BJ (cell line): ENCODE data around the gene LMCD1. TPM values are rescaled to one million over a fixed set of nuclear protein-coding genes. Genes with fewer than 3 reads are reported as not detected.
A peak's percentile ranks its signal among the peaks of the same experiment; 100 is the strongest.

ENCODE experiments used
- CTCF ChIA-PET: fragments of 350-600 bp; formaldehyde crosslinking; extraction: SDS; loops from one replicate; lab custom pipeline; 2021; ENCODE audit warnings: antibody characterized with exemption, inconsistent platforms; lab: Yijun Ruan, JAX
- POLR2A ChIA-PET: fragments of 300-600 bp; sonication (Branson Sonifier 250); formaldehyde crosslinking; extraction: SDS; loops from one replicate; lab custom pipeline; 2021; ENCODE audit warnings: antibody characterized with exemption; lab: Charles Lee
- DNase-seq: peaks from one replicate; pipeline ENCODE4 v3.0.0-alpha.2; 2011; ENCODE audit warnings: low read depth
- H3K27me3 ChIP-seq: 2 replicates; pipeline ENCODE4 v1.6.0; 2011; ENCODE audit warnings: low read length; ENCODE audit not compliant: control insufficient read depth, insufficient read depth
- H3K36me3 ChIP-seq: 2 replicates; pipeline ENCODE4 v1.5.1; 2011; ENCODE audit warnings: low read length; ENCODE audit not compliant: control insufficient read depth, insufficient read depth
- H3K4me3 ChIP-seq: 2 replicates; pipeline ENCODE4 v1.5.1; 2011; ENCODE audit warnings: low read depth, mild to moderate bottlenecking, control low read depth, low read length
- CTCF ChIP-seq: IDR thresholded peaks from 2 replicates; pipeline ENCODE4 v1.5.1; 2011; ENCODE audit warnings: low read depth, mild to moderate bottlenecking, control low read depth, inconsistent platforms, low read length, moderate library complexity; ENCODE audit not compliant: insufficient read depth
- polyA plus RNA-seq: library from polyadenylated mRNA; depleted of rRNA; stranded (reverse); fragments of >200 nt; gene quantifications from 2 replicates; pipeline ENCODE4 v1.2.3, GENCODE V29; 2011

Gene LMCD1
- polyA plus RNA-seq, 1 experiment, result 168 TPM

DNA sequence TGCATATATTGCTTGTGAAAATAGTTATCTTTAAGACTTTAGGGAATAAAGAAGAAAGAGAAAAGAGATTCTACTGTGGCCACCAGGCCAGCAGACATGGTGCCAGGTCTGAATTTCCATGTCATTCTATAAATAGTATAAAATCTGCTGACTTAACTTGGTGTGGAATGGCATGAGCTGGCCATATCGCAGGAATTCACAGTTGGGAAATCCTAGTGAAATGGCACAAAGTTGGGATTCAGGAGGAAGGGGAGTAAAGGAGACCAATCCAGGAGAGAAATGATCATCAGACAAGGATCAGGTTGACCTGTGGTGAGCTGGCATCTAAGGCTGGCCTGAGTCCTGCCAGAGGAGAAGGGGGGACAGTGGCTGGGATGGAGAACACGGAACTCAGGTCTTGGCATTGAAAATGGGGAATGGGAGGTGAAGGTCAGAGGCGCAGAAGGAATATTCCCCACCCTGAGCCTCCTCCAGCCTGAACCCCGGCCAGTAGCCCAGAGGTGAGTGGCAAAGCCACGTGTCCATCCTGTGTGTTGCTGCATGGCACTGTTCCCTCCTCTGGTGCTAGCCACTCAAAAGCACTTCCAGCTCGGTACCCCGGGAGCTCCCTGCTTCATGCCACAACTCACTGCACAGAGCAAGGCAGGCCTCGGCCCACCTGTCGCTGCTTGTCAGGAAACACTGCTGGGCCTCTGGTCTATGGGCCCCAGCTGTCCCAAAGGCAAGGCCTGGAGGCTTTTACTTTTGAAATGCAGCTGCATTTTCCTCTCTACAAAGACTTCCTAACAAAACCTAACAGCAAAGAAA is 91.6 kb downstream of the LMCD1 start:
- CTCF ChIA-PET, result interaction anchor here (0.7 to 1.5 kb wide), 6 partner anchors 12 to 295 kb away, joined by 3 to 5 read pairs (median 3); no protein-coding TSS in a partner anchor
- POLR2A ChIA-PET, result interaction anchor here (0.7 kb wide), 1 partner anchor 152 kb away, joined by 3 read pairs; no protein-coding TSS in a partner anchor

DNA sequence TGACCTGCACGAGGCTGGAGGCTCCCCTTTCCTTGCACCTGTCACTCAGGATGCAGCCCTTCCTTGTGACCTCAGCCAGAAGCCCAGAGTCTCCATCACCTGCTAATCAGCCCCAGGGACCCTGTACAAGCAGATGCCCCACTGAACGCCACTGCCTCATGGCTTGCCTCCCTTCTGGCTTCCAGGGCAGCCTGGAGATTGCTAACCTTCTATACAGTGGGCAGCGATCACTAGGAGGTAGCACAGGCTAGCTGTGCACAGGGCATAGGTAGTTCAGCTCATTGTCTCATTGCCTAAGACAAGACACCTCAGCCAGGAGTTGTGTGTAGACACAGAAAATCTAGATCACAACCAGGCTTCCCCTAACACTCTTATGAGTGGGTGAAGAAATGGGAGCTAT is 93.6 kb downstream of the LMCD1 start:
- ChIA-PET CTCF (interaction anchor here (1.4 to 3.2 kb wide), 3 partner anchors 12 to 150 kb away, joined by 3 to 11 read pairs (median 6); no protein-coding TSS in a partner anchor), POLR2A (no interaction called here)
- 0 out of 2 replicates have a peak, but pooled peaks cover 1% of the 10 kb centered on the region for H3K27me3 ChIP-seq
- H3K36me3 ChIP-seq, result no peaks in the 10 kb centered on the region
- DNase-seq, result no peak
- H3K4me3 ChIP-seq, result no peak overlapping the region
- no peak for TF ChIP-seq CTCF

More for the DNA sequence above, 91.6 kb downstream of the LMCD1 start:
- Histone ChIP-seq H3K36me3 (no peaks in the 10 kb centered on the region), H3K27me3 (no peaks in the 10 kb centered on the region), H3K4me3 (no peak overlapping the region)
- no peak for TF ChIP-seq CTCF
- DNase-seq, result peak; percentile 6

DNA sequence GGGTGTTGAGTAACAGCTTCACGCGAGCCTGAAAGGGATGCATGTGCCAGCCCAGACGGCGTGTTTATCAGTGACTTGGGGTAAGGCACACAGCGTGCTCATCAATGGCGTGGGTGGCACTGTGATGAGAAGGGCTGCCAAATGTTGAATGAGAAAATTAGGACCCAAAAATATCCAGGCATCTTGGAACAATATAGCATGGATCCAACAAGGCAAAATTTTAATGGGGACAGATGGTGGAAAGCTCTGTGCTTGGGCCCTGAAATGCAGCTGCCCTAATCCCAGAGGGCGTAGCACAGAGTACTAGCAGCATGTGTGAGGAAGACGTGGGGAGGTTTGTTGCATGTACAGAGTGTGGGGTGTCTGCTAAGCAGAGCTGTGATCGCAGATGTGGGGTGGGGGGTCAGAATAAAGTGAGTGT is 94.1 kb downstream of the LMCD1 start:
- TF ChIP-seq CTCF, result no peak
- Histone ChIP-seq H3K27me3 (0 out of 2 replicates have a peak, but pooled peaks cover 1% of the 10 kb centered on the region), H3K4me3 (no peak overlapping the region), H3K36me3 (no peaks in the 10 kb centered on the region)
- ChIA-PET CTCF (interaction anchor here (0.9 to 3.2 kb wide), 4 partner anchors 10 to 150 kb away, joined by 3 to 11 read pairs (median 4); no protein-coding TSS in a partner anchor), POLR2A (no interaction called here)
- no peak for DNase-seq

GRCh38 chr3:8596321-8597218 is 94.9 kb downstream of the LMCD1 start:
- Histone ChIP-seq H3K4me3 (no peak overlapping the region), H3K36me3 (no peaks in the 10 kb centered on the region), H3K27me3 (0 out of 2 replicates have a peak, but pooled peaks cover 1% of the 10 kb centered on the region)
- DNase-seq, result no peak
- ChIA-PET POLR2A (no interaction called here), CTCF (interaction anchor here (0.9 to 3.2 kb wide), 4 partner anchors 9 to 151 kb away, joined by 3 to 11 read pairs (median 4); no protein-coding TSS in a partner anchor)
- no peak for TF ChIP-seq CTCF
